Mucosa of gallbladder (tissue), 1 donor: ENCODE results near the gene CFAP410. TPM values are rescaled to one million over a fixed set of nuclear protein-coding genes. Genes with fewer than 3 reads are reported as not detected.
"Not testable (repeated sequence)": the region's sequence is repeated elsewhere in the genome, so short reads cannot be mapped to it uniquely, and the experiment has no call there.

Experiments
- DNase-seq: peaks from one replicate; pipeline ENCODE4 v3.0.0-alpha.2; 2020; ENCODE audit warnings: low spot score
- total RNA-seq: library from RNA; stranded (reverse); gene quantifications from one replicate; pipeline ENCODE4 v1.2.1, GENCODE V29; 2021
- donor health status: DM: no; HTN: no; CAD: no.

The CFAP410 gene
- total RNA-seq, 1 donor from 2014 or later: 24.7 TPM

DNA sequence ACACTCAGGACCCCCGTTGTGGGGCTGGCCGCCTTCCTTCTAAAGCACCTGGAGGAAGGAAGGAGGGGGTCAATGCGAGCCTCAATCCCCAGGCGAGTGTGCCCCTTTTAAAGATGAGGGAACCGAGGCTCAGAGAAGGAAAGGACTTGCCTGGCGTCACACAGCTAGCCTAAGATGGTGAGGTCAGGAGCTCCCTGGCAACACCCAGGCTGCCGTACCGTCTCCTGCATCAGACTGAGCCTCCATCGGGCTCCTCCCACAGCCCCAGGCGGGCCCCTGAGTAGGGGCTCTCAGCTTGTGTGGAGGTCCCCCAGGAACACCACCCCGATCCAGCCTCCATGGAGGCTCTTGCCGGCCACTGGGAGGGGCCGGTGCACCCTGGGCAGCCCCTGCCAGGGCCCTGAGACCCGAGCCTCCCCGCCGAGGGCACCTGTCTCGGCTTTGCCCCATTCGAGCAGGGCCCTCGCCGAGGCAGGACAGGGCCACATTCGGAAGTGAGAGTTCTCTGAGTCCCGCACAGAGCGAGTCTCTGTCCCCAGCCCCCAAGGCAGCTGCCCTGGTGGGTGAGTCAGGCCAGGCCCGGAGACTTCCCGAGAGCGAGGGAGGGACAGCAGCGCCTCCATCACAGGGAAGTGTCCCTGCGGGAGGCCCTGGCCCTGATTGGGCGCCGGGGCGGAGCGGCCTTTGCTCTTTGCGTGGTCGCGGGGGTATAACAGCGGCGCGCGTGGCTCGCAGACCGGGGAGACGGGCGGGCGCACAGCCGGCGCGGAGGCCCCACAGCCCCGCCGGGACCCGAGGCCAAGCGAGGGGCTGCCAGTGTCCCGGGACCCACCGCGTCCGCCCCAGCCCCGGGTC is 53.8 kb downstream of the CFAP410 start, which contains the start of gene AIRE:
AIRE (plus strand) TSS at position 739 of the 855 bp plus-strand sequence. CDS start 131 bp downstream, outside the sequence.
- no peak for DNase-seq

DNA sequence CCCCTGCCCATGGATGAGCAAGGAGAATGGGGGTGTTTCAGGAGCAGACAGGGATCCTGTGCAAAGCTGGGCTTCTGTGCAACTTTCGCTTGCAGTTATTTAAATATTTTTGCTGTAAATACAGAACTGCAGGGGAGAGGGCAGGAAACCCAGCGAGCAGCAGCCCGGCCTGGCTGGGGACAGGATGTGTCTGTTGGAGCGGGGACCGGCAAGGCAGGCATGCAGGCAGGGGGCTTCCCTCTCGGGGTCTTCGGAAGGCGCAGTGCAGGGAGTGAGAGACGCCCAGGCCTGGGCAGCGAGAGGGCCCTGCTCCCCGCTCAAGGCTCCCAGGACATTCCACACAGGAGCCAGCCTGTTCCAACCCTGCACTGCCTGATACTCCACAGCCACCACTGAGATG is 55.2 kb downstream of the CFAP410 start:
- no peak for DNase-seq

DNA sequence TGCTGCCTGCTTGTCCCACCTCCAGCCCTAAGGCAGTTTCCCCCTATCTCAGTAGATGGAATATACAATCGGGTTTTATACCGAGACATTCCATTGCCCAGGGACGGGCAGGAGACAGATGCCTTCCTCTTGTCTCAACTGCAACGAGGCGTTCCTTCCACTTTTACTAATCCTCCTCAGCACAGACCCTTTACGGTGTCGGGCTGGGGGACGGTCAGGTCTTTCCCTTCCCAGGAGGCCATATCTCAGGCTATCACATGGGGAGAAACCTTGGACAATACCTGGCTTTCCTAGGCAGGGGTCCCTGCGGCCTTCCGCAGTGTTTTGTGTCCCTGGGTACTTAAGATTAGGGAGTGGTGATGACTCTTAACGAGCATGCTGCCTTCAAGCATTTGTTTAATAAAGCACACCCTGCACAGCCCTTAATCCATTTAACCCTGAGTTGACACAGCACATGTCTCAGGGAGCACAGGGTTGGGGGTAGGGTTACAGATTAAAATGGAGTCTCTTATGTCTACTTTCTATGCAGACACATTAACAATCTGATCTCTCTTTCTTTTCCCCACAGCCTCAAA is 55.9 kb downstream of the CFAP410 start:
- not testable (repeated sequence) for DNase-seq

DNA sequence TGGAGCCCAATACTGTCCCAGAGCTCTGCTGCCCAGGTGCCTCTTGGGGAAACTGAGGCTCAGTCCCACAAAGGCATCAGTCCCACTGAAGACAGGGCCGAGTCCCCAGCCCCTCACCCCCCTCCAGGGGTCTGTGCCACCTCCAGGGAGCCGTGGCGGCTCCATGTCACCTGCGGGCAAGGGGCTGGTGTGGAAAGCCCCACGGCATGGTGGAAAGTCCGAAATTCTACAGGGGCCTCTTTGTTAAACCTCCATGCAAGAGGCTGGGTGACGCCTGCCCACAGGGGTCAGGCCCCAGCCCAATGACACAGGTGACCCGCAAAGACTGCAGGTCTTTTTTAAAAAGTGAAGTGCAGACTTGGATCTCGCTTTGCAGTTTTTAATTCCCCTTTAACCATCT is 56.8 kb downstream of the CFAP410 start:
- no peak for DNase-seq

DNA sequence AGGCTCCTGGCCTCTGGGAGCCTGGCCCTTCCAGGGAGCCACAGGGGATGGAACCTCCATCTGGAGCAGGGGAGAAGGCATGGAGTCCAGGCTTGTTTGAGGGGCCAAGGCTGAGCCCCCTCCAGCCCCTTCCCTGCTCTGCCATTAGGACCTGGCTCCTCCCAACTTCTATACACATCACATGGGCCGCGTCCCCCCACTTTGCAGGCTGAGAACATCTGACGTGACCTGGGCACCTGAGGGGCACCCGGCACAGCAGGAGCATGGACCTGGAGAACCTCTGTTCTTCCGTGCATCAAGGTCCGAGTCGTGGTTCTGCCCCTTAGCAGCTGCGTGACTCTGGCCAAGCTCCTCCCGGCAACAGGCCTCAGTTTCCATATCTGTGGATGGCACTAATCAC is 57.4 kb downstream of the CFAP410 start:
- DNase-seq: no peak

DNA sequence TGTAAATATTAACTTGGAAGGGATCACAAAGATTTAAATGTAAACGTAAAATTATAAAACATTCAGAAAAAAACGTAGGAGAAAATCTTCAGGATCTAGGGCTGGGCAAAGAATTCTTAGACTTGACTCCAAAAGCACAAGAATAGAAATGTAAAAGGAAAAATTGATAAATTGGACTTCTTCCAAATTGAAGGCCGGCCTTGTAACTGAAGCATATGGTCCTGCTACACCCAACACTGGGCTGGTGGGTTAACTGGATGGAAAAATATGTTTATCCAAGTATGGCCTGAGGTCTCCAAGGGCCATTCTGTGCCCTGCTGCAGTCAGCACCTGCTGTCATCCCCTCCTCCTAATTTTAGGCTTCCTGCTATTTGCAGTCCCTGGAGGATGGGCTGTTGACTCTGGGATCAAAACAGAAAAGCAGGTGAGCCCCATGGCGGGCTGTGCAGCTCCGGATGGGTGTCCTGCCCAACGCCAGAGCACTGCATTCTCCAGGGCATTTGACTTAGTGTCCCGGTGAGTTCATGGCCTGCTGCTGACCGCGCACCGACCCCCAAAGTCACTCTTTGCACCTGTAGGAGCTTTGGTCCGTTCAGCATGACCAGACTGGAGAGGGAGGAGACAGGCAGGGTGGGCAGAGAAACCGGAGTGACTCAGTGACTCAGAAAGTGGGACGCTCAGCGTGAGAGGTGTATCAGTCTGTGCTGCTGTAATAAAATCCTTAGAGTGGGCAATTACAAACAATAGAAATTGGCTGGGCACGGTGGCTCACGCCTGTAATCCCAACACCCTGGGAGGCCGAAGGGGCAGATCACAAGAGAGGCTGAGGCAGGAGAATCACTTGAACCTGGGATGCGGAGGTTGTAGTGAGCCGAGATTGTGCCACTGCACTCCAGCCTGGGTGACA is 59.6 kb downstream of the CFAP410 start:
- no peak for DNase-seq

Other genes with a start within 250 kb of the CFAP410 start
- 6.2 TPM for gene PWP2, start 232.0 kb downstream of the CFAP410 start, total RNA-seq
- 10.1 TPM for gene GATD3, start 205.7 kb downstream of the CFAP410 start, total RNA-seq
- gene ICOSLG, start 98.4 kb downstream of the CFAP410 start, total RNA-seq: 8.6 TPM
- not detected for gene DNMT3L, start 77.5 kb downstream of the CFAP410 start, total RNA-seq
- gene AIRE, start 53.5 kb downstream of the CFAP410 start, total RNA-seq: 0.17 TPM
- gene PFKL, start 39.3 kb downstream of the CFAP410 start, total RNA-seq: 319 TPM
- 13.8 TPM for gene TRPM2, start 14.2 kb upstream of the CFAP410 start, total RNA-seq
- 15.6 TPM for gene LRRC3, start 116.1 kb upstream of the CFAP410 start, total RNA-seq
- gene KRTAP10-1, start 200.8 kb upstream of the CFAP410 start, total RNA-seq: not detected
- gene KRTAP10-2, start 212.1 kb upstream of the CFAP410 start, total RNA-seq: not detected
- not detected for gene KRTAP10-3, start 219.4 kb upstream of the CFAP410 start, total RNA-seq
- gene KRTAP10-4, start 234.3 kb upstream of the CFAP410 start, total RNA-seq: not detected
- gene KRTAP10-5, start 241.2 kb upstream of the CFAP410 start, total RNA-seq: not detected